Body of pancreas (tissue), 4 donors: ENCODE results near the gene STPG1.

Experiments
- POLR2A ChIP-seq, 3 donors: fragments of 450-650 bp; IDR thresholded peaks; one replicate each; pipeline ENCODE4 v1.6.1; 2016; ENCODE audit warnings: antibody characterized with exemption in 3 of 3, mild to moderate bottlenecking in 2 of 3
- TF ChIP-seq, protein P1 (sequence below), 7 experiments: fragments of 450-650 bp in 4 of 7; fragments of 200-600 bp in 3 of 7; sonication (generic) in 3 of 7; IDR thresholded peaks; one replicate each; pipeline ENCODE4 v1.5.1; 2016 to 2019; ENCODE audit warnings: antibody characterized with exemption in 7 of 7

DNA sequence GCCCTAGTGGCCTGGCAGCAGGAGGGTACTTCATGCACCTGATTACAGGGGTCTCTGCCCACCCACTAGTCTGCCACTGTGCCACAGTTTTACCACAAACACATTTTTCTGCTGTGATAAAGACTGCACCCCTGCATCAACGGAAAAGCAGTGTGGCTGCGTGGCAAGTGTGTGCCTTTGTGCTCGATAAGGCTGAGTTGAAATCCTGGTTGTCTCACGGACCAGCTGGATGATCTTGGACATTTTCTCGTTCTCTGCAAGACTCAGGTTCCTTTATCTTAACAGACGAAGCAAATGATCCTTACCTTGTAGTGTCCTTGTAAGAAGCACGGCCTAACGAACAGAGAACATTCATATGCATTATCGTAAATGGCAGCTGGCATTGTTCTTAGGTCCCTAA lies 84.3 kb downstream of the STPG1 start:
- TF ChIP-seq POLR2A (IDR thresholded peaks at IDR 0.05): no peak
- TF ChIP-seq, protein P1, sequence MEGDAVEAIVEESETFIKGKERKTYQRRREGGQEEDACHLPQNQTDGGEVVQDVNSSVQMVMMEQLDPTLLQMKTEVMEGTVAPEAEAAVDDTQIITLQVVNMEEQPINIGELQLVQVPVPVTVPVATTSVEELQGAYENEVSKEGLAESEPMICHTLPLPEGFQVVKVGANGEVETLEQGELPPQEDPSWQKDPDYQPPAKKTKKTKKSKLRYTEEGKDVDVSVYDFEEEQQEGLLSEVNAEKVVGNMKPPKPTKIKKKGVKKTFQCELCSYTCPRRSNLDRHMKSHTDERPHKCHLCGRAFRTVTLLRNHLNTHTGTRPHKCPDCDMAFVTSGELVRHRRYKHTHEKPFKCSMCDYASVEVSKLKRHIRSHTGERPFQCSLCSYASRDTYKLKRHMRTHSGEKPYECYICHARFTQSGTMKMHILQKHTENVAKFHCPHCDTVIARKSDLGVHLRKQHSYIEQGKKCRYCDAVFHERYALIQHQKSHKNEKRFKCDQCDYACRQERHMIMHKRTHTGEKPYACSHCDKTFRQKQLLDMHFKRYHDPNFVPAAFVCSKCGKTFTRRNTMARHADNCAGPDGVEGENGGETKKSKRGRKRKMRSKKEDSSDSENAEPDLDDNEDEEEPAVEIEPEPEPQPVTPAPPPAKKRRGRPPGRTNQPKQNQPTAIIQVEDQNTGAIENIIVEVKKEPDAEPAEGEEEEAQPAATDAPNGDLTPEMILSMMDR (IDR thresholded peaks at IDR 0.05): no peak
